Measurements from ENCODE around the gene OSM.

Gene OSM

DNA sequence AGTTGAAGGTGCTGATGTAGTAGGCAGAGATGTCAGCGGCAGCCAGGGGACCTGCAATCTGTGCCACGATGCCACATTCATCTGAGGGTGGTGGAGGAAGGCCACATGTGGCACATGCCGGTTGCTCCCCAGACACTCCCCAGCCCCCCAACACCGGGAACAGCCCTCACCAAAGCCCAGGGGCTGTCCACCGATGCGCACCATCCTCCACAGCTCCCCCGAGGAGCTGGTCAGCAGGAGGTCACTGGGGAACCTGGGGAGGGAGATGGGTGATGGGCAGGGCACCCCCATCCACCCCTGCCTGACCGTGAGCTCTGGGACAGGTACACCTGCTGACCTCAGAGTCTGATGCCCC, 19.2 kb upstream of the OSM start:
- Mint-ChIP-seq H3K4me1 (peaks cover 82% of the 10 kb centered on the region), H3K36me3 (peaks cover 18% of the 10 kb centered on the region), H3K27me3 (no peaks in the 10 kb centered on the region), H3K4me3 (no peak overlapping the region), H3K9me3 (no peaks in the 10 kb centered on the region), H3K27ac (no peak overlapping the region)
- CTCF ChIA-PET, result interaction anchor here (1.0 to 8.7 kb wide), 9 partner anchors 8 to 197 kb away, joined by 3 to 252 read pairs (median 6); partner anchors contain the start of genes RNF215 and TBC1D10A
- no peak for DNase-seq

DNA sequence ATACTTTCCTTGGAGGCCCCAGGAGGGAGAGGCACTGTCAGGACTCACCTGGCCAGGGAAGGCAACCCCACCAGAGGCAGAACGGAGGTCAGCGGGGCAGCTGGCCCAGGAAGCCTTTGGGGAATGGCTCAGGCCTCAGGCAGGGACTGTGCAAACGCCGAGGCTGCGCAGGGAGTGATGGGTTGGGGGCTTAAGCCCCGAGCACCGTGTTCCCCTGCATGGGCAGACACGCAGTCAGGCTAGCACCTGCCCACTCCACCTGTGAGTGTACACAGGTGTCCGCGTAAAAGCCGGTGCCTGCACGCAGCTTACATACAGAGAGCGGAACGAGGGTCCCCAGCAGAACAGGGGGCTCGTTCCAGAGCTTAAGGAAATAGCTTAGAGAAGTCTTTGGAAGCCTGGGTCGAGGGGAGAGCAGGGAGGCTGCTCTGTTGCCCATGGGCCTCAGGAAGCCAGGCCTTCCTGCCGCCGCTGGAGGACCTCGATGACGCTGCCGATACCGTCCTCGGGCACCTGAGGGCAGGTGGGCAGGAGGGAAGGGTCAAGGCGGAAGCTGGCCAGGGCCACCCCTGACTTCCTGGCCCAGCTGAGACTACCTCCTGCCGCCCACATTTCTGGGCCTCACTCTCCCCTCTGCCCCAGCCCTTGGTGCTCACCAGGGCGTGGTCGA, 18.7 kb upstream of the OSM start:
- no peaks in the 10 kb centered on the region for H3K27me3 Mint-ChIP-seq
- no peak overlapping the region for H3K4me3 Mint-ChIP-seq
- no peaks in the 10 kb centered on the region for H3K9me3 Mint-ChIP-seq
- CTCF ChIA-PET, result interaction anchor here (0.9 to 7.7 kb wide), 8 partner anchors 15 to 196 kb away, joined by 3 to 252 read pairs (median 4); partner anchors contain the start of gene RNF215
- H3K27ac Mint-ChIP-seq, result no peak overlapping the region
- DNase-seq, result no peak
- peaks cover 80% of the 10 kb centered on the region for H3K4me1 Mint-ChIP-seq
- peaks cover 15% of the 10 kb centered on the region for H3K36me3 Mint-ChIP-seq

DNA sequence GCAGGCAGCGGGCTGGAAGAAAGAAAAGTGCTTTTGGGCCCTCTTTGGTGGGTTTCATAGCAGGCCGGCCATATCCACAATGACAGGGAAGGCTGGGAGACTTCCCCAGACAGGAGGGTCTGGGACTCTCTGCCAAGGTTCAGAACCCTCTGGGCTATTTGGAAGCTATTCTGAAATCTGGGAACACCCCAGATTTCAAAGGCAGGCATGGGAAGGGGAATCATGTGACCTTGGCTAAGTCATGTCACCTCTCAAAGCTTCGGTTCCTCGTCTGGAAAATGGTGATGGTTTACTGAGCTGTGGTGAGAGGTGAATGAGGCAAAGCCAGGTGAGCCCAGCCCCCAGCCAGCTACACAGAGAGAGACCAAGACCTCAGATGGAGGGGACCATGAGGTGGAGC, 18.0 kb upstream of the OSM start:
- H3K36me3 Mint-ChIP-seq, result peaks cover 15% of the 10 kb centered on the region
- H3K9me3 Mint-ChIP-seq, result no peaks in the 10 kb centered on the region
- no peak for DNase-seq
- peak overlapping the region; percentile 72 for H3K4me3 Mint-ChIP-seq
- no peaks in the 10 kb centered on the region for H3K27me3 Mint-ChIP-seq
- H3K4me1 Mint-ChIP-seq, result peaks cover 77% of the 10 kb centered on the region
- CTCF ChIA-PET, result interaction anchor here (0.9 to 7.7 kb wide), 6 partner anchors 15 to 196 kb away, joined by 3 to 252 read pairs (median 5); partner anchors contain the start of gene RNF215
- peak overlapping the region; percentile 62 for H3K27ac Mint-ChIP-seq

DNA sequence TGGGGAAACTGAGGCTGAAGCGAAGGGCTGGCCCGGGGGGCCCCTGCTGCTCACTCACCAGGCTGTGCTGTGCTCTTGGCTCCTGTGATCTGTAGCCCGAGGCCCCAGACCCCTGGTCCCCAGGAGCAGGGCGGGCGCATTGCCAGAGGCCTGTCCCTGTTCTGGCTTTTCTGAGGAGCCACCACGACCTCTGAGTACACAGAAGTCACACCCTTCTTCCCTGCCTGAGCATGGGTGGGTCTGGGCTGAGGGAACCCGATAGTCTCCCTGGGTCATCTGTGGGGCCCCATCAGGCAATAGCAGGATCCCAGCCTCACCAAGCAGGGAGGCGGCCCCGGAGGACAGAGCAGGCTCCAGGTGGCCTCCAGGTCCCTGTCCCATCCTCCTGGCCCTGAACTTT, 17.5 kb upstream of the OSM start:
- CTCF ChIA-PET, result interaction anchor here (1.2 to 5.9 kb wide), 5 partner anchors 28 to 178 kb away, joined by 3 to 68 read pairs (median 4); no protein-coding TSS in a partner anchor
- peaks cover 15% of the 10 kb centered on the region for H3K36me3 Mint-ChIP-seq
- peak overlapping the region; percentile 62 for H3K27ac Mint-ChIP-seq
- peak overlapping the region; percentile 72 for H3K4me3 Mint-ChIP-seq
- H3K4me1 Mint-ChIP-seq, result peaks cover 79% of the 10 kb centered on the region
- no peaks in the 10 kb centered on the region for H3K27me3 Mint-ChIP-seq
- no peaks in the 10 kb centered on the region for H3K9me3 Mint-ChIP-seq
- DNase-seq, result no peak

DNA sequence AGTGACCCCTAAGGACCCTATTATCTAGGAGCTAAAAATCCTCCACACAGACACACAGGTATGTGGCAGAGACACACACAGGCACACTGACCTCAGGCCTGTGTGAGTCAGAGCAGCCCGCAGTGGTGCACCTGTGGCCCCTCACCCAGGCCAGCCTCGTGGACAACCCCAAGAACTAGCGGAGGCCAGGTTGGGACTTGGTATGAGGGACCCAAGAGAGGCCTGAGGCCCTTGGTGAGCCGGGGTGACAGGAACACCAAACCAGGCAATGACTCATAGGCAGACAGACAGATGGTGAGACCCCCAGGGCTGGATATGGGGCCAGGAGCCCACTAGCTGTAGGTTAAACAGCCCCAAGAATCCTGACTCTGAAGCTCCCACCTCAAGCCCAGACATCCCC, 16.7 kb upstream of the OSM start:
- Mint-ChIP-seq H3K27ac (peak overlapping the region; percentile 53), H3K36me3 (peaks cover 18% of the 10 kb centered on the region), H3K27me3 (no peaks in the 10 kb centered on the region), H3K4me1 (peaks cover 79% of the 10 kb centered on the region), H3K4me3 (peak overlapping the region; percentile 72), H3K9me3 (no peaks in the 10 kb centered on the region)
- CTCF ChIA-PET, result interaction anchor here (0.7 to 1.7 kb wide), 7 partner anchors 15 to 195 kb away, joined by 3 to 5 read pairs (median 4); no protein-coding TSS in a partner anchor
- no peak for DNase-seq

DNA sequence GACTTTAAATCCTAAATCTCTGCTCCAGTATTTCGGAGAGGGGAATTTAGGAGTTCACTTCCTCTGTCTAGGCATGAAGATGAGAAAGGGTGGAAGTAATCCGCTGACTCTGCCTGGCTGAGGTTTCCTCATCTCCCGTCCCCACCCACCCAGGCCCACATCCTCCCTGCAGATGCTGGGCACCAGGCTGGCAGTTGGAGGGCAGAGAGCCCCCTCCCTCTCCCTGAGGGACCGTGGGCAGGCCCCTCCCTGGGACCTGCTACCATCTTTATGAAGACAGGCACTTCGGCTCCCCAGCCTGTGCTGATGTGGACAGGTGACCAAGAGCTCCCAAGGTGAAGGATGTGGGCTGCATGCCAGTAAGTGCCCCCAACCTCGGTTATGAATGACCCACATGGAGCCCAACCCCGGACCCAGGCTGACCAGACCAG, 16.0 kb upstream of the OSM start:
- Mint-ChIP-seq H3K4me1 (peaks cover 79% of the 10 kb centered on the region), H3K4me3 (peak overlapping the region; percentile 72), H3K9me3 (no peaks in the 10 kb centered on the region), H3K36me3 (peaks cover 21% of the 10 kb centered on the region), H3K27ac (peak overlapping the region; percentile 53), H3K27me3 (peaks cover 7% of the 10 kb centered on the region)
- CTCF ChIA-PET, result interaction anchor here (0.7 to 1.7 kb wide), 6 partner anchors 14 to 194 kb away, joined by 3 to 4 read pairs (median 4); no protein-coding TSS in a partner anchor
- DNase-seq, result no peak

DNA sequence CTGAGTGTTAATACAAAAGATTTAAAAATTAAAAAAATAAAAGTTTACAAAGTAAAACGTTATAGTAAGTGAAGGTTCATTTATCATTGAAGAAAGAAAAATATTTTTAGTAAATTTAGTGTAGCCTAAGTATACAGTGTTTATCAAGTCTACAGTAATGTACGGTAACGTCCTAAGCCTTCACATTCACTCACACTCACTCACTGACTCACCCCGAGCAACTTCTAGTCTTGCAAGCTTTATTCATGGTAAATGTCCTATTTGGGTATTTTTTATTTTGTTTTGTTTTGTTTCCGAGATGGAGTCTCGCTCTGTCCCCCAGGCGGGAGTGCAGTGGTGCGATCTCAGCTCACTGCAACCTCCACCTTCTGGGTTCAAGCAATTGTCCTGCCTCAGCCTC, 13.9 kb upstream of the OSM start:
- Mint-ChIP-seq H3K27me3 (peaks cover 7% of the 10 kb centered on the region), H3K4me3 (no peak overlapping the region), H3K4me1 (peaks cover 80% of the 10 kb centered on the region), H3K27ac (no peak overlapping the region), H3K9me3 (no peaks in the 10 kb centered on the region), H3K36me3 (peaks cover 29% of the 10 kb centered on the region)
- CTCF ChIA-PET, result interaction anchor here (0.6 to 1.8 kb wide), 5 partner anchors 13 to 173 kb away, joined by 3 to 5 read pairs (median 4); no protein-coding TSS in a partner anchor
- DNase-seq, result no peak

DNA sequence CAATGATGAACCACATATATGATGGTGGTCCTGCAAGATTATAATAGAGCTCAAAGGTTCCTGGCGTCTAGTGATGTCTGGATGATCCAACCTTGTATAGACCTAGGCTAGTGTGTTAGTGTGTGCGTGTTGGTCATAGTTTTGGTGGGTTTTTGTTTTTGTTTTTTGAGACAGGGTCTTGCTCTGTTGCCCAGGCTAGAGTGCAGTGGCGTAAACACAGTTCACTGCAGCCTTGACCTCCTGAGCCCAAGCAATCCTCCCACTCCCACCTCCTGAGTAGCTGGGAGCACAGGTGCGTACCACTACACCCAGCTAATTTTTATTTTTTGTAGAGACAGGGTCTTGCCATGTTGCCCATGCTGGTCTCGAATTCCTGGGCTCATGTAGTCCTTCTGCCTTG, 13.3 kb upstream of the OSM start:
- CTCF ChIA-PET, result interaction anchor here (0.6 to 1.8 kb wide), 5 partner anchors 12 to 172 kb away, joined by 3 to 5 read pairs (median 4); no protein-coding TSS in a partner anchor
- Mint-ChIP-seq H3K27ac (no peak overlapping the region), H3K9me3 (no peaks in the 10 kb centered on the region), H3K4me3 (peak overlapping the region; percentile 1), H3K27me3 (peaks cover 7% of the 10 kb centered on the region), H3K36me3 (peaks cover 31% of the 10 kb centered on the region), H3K4me1 (peaks cover 80% of the 10 kb centered on the region)
- DNase-seq, result no peak

DNA sequence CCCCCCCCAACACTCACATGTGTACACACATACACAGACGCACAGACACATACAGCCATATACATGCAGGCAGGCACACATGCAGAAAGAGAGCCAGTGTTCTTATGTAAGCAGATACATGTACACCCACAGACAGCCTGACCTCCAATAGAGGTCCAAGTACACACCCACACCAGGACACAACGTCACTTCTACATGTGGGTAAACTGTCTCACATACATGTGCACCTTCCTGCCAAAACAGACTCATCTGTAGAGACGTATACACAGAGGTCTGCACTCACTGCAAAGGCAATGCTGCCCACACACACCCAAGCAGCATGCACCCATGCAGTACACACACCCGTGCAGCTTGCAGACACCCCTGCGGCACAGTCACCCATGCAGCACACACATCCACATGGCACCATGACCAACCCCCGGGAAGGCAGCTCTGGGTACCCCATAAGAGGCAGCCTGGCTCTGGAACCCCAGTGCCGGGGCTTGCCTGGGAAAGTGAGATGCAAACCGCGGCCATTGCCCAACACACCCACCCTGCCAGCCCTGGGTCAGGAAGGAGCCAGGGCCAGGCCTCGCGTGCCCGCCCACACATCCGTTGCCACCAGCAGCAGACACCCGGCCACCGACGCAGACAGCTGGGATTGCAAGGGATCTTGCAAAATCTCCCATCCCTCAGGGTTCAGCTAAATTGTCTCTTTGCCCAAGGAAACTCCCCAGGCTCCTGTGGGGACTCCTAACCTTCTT, 12.6 kb upstream of the OSM start:
- no peak for DNase-seq
- Mint-ChIP-seq H3K9me3 (no peaks in the 10 kb centered on the region), H3K27me3 (peaks cover 7% of the 10 kb centered on the region), H3K27ac (no peak overlapping the region), H3K4me1 (peaks cover 80% of the 10 kb centered on the region), H3K36me3 (peaks cover 30% of the 10 kb centered on the region), H3K4me3 (peak overlapping the region; percentile 3)
- CTCF ChIA-PET, result interaction anchor here (1.5 to 1.8 kb wide), 2 partner anchors 16 to 18 kb away, joined by 5 read pairs; no protein-coding TSS in a partner anchor

DNA sequence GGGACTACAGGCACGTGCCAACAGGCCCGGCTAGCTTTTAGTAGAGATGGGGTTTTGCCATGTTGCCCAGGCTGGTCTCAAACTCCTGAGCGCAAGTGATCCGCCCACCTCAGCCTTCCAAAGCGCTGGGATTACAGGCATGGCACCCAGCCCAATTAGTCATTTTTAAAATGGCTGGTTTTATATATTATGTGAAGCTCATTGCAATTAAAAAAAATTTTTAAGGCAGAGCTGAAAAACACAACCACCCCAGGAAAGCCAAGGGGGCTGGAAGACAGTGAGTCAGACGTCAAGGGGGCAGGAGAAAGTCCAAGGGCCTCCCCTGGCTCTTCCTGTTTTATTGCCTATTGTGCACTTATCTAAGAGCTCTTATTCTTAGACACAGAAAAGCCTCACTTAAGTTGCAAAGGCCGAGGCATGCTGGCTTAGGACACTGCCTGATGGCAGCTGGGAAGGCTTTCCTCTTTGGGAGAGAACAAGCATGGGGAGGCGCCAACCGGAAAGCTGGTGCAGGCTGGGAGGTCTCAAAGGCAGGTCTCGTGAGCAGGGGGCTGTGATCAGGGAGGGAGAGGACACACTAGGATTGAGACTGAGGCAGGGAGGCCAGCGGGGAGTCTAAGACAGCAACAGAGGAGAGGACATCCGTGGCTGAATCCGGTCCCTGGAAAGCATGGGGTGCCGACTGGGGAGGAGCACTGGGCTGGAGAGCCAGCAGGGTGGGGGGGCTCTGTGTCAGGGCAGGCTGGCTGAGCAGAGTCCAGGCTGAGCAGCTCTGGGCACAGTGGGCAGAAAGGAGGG, 11.1 kb upstream of the OSM start:
- H3K4me1 Mint-ChIP-seq, result peaks cover 78% of the 10 kb centered on the region
- CTCF ChIA-PET, result interaction anchor here (0.7 to 1.4 kb wide), 5 partner anchors 9 to 12 kb away, joined by 3 to 4 read pairs (median 3); no protein-coding TSS in a partner anchor
- no peaks in the 10 kb centered on the region for H3K9me3 Mint-ChIP-seq
- DNase-seq, result no peak
- H3K36me3 Mint-ChIP-seq, result peaks cover 36% of the 10 kb centered on the region
- H3K27me3 Mint-ChIP-seq, result peaks cover 7% of the 10 kb centered on the region
- peak overlapping the region; percentile 59 for H3K27ac Mint-ChIP-seq
- no peak overlapping the region for H3K4me3 Mint-ChIP-seq

DNA sequence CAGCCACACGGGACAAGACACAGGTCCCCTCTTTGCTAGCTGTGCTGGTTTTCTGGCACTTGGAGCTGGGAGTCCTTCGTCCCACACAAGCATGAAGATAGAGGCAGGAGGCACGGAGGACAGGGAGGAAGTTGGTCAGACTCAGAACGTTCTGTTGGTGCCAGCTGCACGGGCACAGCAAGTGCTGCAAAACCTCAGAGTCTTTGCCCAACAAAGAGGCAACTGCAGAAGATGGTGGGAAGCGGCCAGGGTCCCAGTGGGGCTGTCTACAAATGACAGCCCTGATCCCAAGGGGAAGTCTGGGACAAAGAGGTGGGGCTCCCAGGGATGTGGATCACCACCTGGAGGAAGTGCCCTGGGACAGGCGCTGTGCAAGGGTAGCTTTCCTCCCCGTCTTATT, 9.4 kb upstream of the OSM start:
- H3K4me3 Mint-ChIP-seq, result peak overlapping the region; percentile 5
- H3K4me1 Mint-ChIP-seq, result peaks cover 77% of the 10 kb centered on the region
- H3K9me3 Mint-ChIP-seq, result no peaks in the 10 kb centered on the region
- peaks cover 40% of the 10 kb centered on the region for H3K36me3 Mint-ChIP-seq
- peak overlapping the region; percentile 76 for H3K27ac Mint-ChIP-seq
- H3K27me3 Mint-ChIP-seq, result peaks cover 7% of the 10 kb centered on the region
- DNase-seq, result no peak
- CTCF ChIA-PET, result no interaction called here

DNA sequence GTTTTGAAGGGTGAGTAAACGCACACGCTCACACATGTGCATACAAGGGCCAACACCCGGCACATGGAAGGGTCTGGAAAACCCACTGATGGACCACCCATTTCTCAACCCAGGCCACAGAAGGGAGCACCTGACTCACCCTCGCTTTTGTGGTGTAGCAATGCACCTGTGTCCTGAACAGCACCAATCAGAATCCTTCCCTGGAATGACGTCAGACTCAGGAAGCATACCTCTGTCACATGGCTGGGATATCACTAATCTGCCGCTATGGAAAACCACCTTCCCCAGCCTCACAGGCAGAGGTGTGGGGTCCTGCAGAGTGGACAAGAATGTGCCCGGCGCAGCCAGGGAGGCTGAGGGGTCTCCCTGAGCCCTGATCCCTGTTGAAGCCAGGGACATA, 9.0 kb upstream of the OSM start:
- Mint-ChIP-seq H3K27ac (peak overlapping the region; percentile 76), H3K36me3 (peaks cover 42% of the 10 kb centered on the region), H3K27me3 (peaks cover 7% of the 10 kb centered on the region), H3K4me3 (peak overlapping the region; percentile 5), H3K4me1 (peaks cover 77% of the 10 kb centered on the region), H3K9me3 (no peaks in the 10 kb centered on the region)
- CTCF ChIA-PET, result no interaction called here
- DNase-seq, result no peak

DNA sequence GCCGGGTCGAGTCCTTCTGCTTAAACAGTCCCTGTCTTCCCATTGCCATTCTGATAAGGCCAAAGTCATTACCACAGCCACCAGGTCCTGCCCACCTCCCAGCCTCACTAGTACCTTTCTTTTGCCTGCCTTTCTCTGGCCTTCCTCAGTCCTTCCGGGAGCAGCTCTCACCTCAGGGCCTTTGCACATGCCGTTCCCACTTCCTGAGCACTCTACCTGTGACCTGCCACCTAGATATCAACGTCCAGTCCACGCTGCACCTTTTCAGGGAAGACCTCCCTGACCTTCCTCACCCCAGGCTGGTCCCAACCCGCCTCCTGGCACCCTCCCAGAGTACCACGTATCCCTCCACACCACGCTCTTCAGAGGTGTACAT, 7.8 kb upstream of the OSM start:
- DNase-seq, result no peak
- no peak overlapping the region for H3K4me3 Mint-ChIP-seq
- peaks cover 74% of the 10 kb centered on the region for H3K4me1 Mint-ChIP-seq
- peaks cover 7% of the 10 kb centered on the region for H3K27me3 Mint-ChIP-seq
- peak overlapping the region; percentile 51 for H3K27ac Mint-ChIP-seq
- CTCF ChIA-PET, result no interaction called here
- no peaks in the 10 kb centered on the region for H3K9me3 Mint-ChIP-seq
- H3K36me3 Mint-ChIP-seq, result peaks cover 50% of the 10 kb centered on the region
